Thoracic aorta (tissue), 2 donors: ENCODE data around the gene PLA2G4F. TPM values are rescaled to one million over a fixed set of nuclear protein-coding genes. Genes with fewer than 3 reads are reported as not detected.

ENCODE experiments used
- ATAC-seq: fragments of 150-250 bp; one replicate; pipeline ENCODE4 v1.8.0; 2017; ENCODE audit warnings: low read depth; ENCODE audit not compliant: insufficient number of reproducible peaks, low FRiP score
- DNase-seq: peaks from one replicate; pipeline ENCODE4 v3.0.0-alpha.2; 2020; ENCODE audit warnings: low spot score
- H3K27ac ChIP-seq, 2 donors: fragments of 200-600 bp; sonication (generic); 1 replicate in 1 of 2; 2 replicates in 1 of 2; pipeline ENCODE4 v1.5.1; 2016; ENCODE audit warnings: mild to moderate bottlenecking in 2 of 2, moderate library complexity in 2 of 2
- H3K27me3 ChIP-seq: fragments of 200-600 bp; sonication (generic); replicated peaks from 2 replicates; pipeline ENCODE4 v1.6.0; 2016; ENCODE audit warnings: mild to moderate bottlenecking; ENCODE audit not compliant: insufficient read depth
- H3K36me3 ChIP-seq: fragments of 200-600 bp; sonication (generic); one replicate; pipeline ENCODE4 v1.5.1; 2016
- H3K4me1 ChIP-seq, 2 donors: fragments of 200-600 bp; sonication (generic); 1 replicate in 1 of 2; 2 replicates in 1 of 2; pipeline versions ENCODE4 v1.5.1 to v1.6.0; 2016; ENCODE audit warnings: low read depth in 2 of 2, mild to moderate bottlenecking in 1 of 2; ENCODE audit not compliant: control insufficient read depth in 1 of 2
- H3K4me3 ChIP-seq: fragments of 200-600 bp; sonication (generic); 2 replicates; pipeline ENCODE4 v1.5.1; 2016; ENCODE audit warnings: mild to moderate bottlenecking
- H3K9me3 ChIP-seq: fragments of 200-600 bp; sonication (generic); 2 replicates; pipeline ENCODE4 v1.5.1; 2016
- CTCF ChIP-seq: fragments of 200-600 bp; sonication (generic); IDR thresholded peaks from one replicate; pipeline ENCODE4 v1.5.1; 2019; ENCODE audit warnings: antibody characterized with exemption
- total RNA-seq, 2 donors: library from RNA; depleted of rRNA; stranded (reverse); fragments of >200 nt; gene quantifications; one replicate each; pipeline versions ENCODE4 v1.1.0 to v1.2.3, GENCODE V29; 2016

The PLA2G4F gene
- total RNA-seq, 2 donors from 2014 or later: 0.27 to 0.78 TPM

- Histone ChIP-seq H3K4me1 (peaks cover 0 to 21% of the 10 kb centered on the region in 2 donors), H3K4me3 (no peak overlapping the region), H3K9me3 (no peaks in the 10 kb centered on the region), H3K36me3 (no peaks in the 10 kb centered on the region), H3K27ac (no peak overlapping the region), H3K27me3 (no peaks in the 10 kb centered on the region)
- no peak for TF ChIP-seq CTCF
- ATAC-seq (no peak), DNase-seq (no peak)
These were observed 65.7 kb downstream of the PLA2G4F start for GRCh38 chr15:42090781-42091180.

DNA sequence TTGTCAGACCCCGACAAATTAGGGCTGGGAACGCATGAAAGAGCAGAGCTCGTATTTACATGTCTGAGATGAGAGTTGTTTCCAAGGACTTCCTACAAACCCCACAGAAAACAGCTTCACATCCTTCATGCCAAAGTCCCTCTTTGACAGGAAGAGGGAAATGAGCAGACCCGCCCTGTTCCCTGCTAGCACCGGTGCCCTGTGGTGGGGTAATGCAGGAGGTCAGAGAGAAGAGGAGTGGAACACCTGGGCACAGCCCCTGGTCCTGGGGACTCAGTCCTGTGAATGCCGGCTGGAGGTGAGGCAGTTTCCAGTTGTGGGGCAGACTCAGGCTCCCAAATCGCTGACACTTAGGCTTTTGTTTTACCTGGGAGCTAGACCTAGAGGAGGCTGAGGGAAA lies 66.1 kb downstream of the PLA2G4F start:
- no peak for TF ChIP-seq CTCF
- H3K27ac ChIP-seq: no peak overlapping the region

GRCh38 chr15:42089942-42090341 lies 66.5 kb downstream of the PLA2G4F start:
- H3K36me3 ChIP-seq: no peaks in the 10 kb centered on the region
- no peaks in the 10 kb centered on the region for H3K27me3 ChIP-seq
- H3K27ac ChIP-seq: no peak overlapping the region
- no peak for TF ChIP-seq CTCF
- ATAC-seq (no peak), DNase-seq (no peak)
- no peak overlapping the region for H3K4me3 ChIP-seq
- H3K4me1 ChIP-seq: peaks cover 0 to 21% of the 10 kb centered on the region in 2 donors
- H3K9me3 ChIP-seq: no peaks in the 10 kb centered on the region

More for the DNA sequence above, 66.1 kb downstream of the PLA2G4F start:
- Histone ChIP-seq H3K4me3 (no peak overlapping the region), H3K36me3 (no peaks in the 10 kb centered on the region), H3K9me3 (no peaks in the 10 kb centered on the region), H3K27me3 (no peaks in the 10 kb centered on the region), H3K4me1 (peaks cover 0 to 21% of the 10 kb centered on the region in 2 donors)
- ATAC-seq (no peak), DNase-seq (no peak)

Other genes with a start within 250 kb of the PLA2G4F start
- 10 to 100 TPM; 43.6 to 48.1 TPM for gene EHD4, start 184.1 kb downstream of the PLA2G4F start, total RNA-seq
- gene PLA2G4E, start 135.6 kb downstream of the PLA2G4F start, total RNA-seq: not detected
- gene PLA2G4D, start 62.1 kb downstream of the PLA2G4F start, total RNA-seq: not detected
- gene VPS39, start 51.7 kb upstream of the PLA2G4F start, total RNA-seq: 100 to 1,000 TPM in 1 of 2 donors, 10 to 100 TPM in 1; 89.9 to 156 TPM
- 10 to 100 TPM; 32.0 to 78.8 TPM for gene GANC, start 116.6 kb upstream of the PLA2G4F start, total RNA-seq
- 10 to 100 TPM; 39.8 to 94.4 TPM for gene TMEM87A, start 116.8 kb upstream of the PLA2G4F start, total RNA-seq
- 10 to 100 TPM; 19.8 to 37.0 TPM for gene CAPN3, start 202.9 kb upstream of the PLA2G4F start, total RNA-seq